ENCODE results near the gene RFWD3. TPM values are rescaled to one million over a fixed set of nuclear protein-coding genes. Genes with fewer than 3 reads are reported as not detected.

RFWD3 gene
- total RNA-seq, 4 donors from 2014 or later: 8.1 to 31.9 (median 15.5) TPM

GRCh38 chr16:74623839-74624235 lies 42.8 kb downstream of the RFWD3 start:
- TF ChIP-seq POLR2A (IDR thresholded peaks at IDR 0.05): no peak
- TF ChIP-seq CTCF (IDR thresholded peaks at IDR 0.05): no peak
- no peak for TF ChIP-seq POLR2AphosphoS5 (IDR thresholded peaks at IDR 0.05)
- TF ChIP-seq EP300 (IDR thresholded peaks at IDR 0.05): no peak
- Histone ChIP-seq H3K27me3 (no peaks in the 10 kb centered on the region), H3K36me3 (peaks cover 0 to 81% of the 10 kb centered on the region in 2 donors), H3K4me3 (no peak overlapping the region), H3K4me1 (no peaks in the 10 kb centered on the region), H3K9me3 (no peaks in the 10 kb centered on the region), H3K27ac (no peak overlapping the region)
- no peak for ATAC-seq
- 67 to 82% methylated on average over 4 to 6 of the region's 6 CpGs for WGBS, 2 donors (ENCODE audit: low coverage in 1 of 2)

GRCh38 chr16:74623214-74623838 lies 43.4 kb downstream of the RFWD3 start:
- H3K36me3 ChIP-seq: peaks cover 0 to 78% of the 10 kb centered on the region in 2 donors
- no peak overlapping the region for H3K27ac ChIP-seq
- no peaks in the 10 kb centered on the region for H3K4me1 ChIP-seq
- ATAC-seq: no peak
- TF ChIP-seq POLR2AphosphoS5 (IDR thresholded peaks at IDR 0.05) (no peak), POLR2A (IDR thresholded peaks at IDR 0.05) (no peak), CTCF (IDR thresholded peaks at IDR 0.05) (peak; percentile 30 to 61 (median 60)), EP300 (IDR thresholded peaks at IDR 0.05) (no peak)
- no peaks in the 10 kb centered on the region for H3K27me3 ChIP-seq
- no peak overlapping the region for H3K4me3 ChIP-seq
- WGBS, 2 donors (ENCODE audit: low coverage in 1 of 2): 35 to 58% methylated on average over 2 to 3 of the region's 4 CpGs
- H3K9me3 ChIP-seq: no peaks in the 10 kb centered on the region

GRCh38 chr16:74622005-74622404 lies 44.7 kb downstream of the RFWD3 start:
- Histone ChIP-seq H3K27ac (no peak overlapping the region), H3K4me3 (no peak overlapping the region), H3K36me3 (peaks cover 0 to 71% of the 10 kb centered on the region in 2 donors), H3K9me3 (no peaks in the 10 kb centered on the region), H3K27me3 (no peaks in the 10 kb centered on the region), H3K4me1 (no peaks in the 10 kb centered on the region)
- TF ChIP-seq EP300 (IDR thresholded peaks at IDR 0.05): no peak
- TF ChIP-seq POLR2A (IDR thresholded peaks at IDR 0.05): no peak
- no peak for TF ChIP-seq POLR2AphosphoS5 (IDR thresholded peaks at IDR 0.05)
- TF ChIP-seq CTCF (IDR thresholded peaks at IDR 0.05): no peak
- ATAC-seq: no peak
- 78 to 87% methylated on average over 4 of the region's 4 CpGs for WGBS, 2 donors (ENCODE audit: low coverage in 1 of 2)

- Histone ChIP-seq H3K9me3 (no peaks in the 10 kb centered on the region), H3K27ac (no peak overlapping the region), H3K36me3 (peaks cover 0 to 25% of the 10 kb centered on the region in 2 donors), H3K4me1 (no peaks in the 10 kb centered on the region), H3K4me3 (no peak overlapping the region), H3K27me3 (no peaks in the 10 kb centered on the region)
- TF ChIP-seq EP300 (IDR thresholded peaks at IDR 0.05) (no peak), POLR2A (IDR thresholded peaks at IDR 0.05) (no peak), CTCF (IDR thresholded peaks at IDR 0.05) (no peak), POLR2AphosphoS5 (IDR thresholded peaks at IDR 0.05) (no peak)
- no peak for ATAC-seq
- WGBS, 2 donors (ENCODE audit: low coverage in 1 of 2): 85 to 100% methylated on average over 1 of the region's 1 CpG
Measured at GRCh38 chr16:74617206-74617788, 49.4 kb downstream of the RFWD3 start.

GRCh38 chr16:74611721-74612120 lies 55.0 kb downstream of the RFWD3 start:
- Histone ChIP-seq H3K4me1 (peaks cover 0 to 12% (median 0%) of the 10 kb centered on the region in 3 donors), H3K27ac (no peak overlapping the region), H3K27me3 (no peaks in the 10 kb centered on the region), H3K4me3 (no peak overlapping the region), H3K36me3 (no peaks in the 10 kb centered on the region), H3K9me3 (no peaks in the 10 kb centered on the region)
- TF ChIP-seq POLR2AphosphoS5 (IDR thresholded peaks at IDR 0.05): no peak
- WGBS, 2 donors (ENCODE audit: low coverage in 1 of 2): 53 to 67% methylated on average over 1 of the region's 1 CpG
- no peak for ATAC-seq
